Smooth muscle cell of the brain vasculature (primary cell): ENCODE measurements around the gene SMYD3.

Source experiments
- DNase-seq: peaks from one replicate; pipeline ENCODE4 v3.0.0-alpha.2; 2012; ENCODE audit warnings: low read depth, low spot score

SMYD3 gene

GRCh38 chr1:246470585-246470984, 36.5 kb downstream of the SMYD3 start:
- DNase-seq: no peak

- no peak for DNase-seq
These were observed 44.1 kb downstream of the SMYD3 start for GRCh38 chr1:246462986-246463385.

- DNase-seq: no peak
These were observed 46.7 kb downstream of the SMYD3 start for GRCh38 chr1:246460406-246460805.

GRCh38 chr1:246459221-246459620, 47.9 kb downstream of the SMYD3 start:
- no peak for DNase-seq

- no peak for DNase-seq
These were observed 51.6 kb downstream of the SMYD3 start for GRCh38 chr1:246455476-246455875.

GRCh38 chr1:246454655-246455054, 52.4 kb downstream of the SMYD3 start:
- no peak for DNase-seq

- no peak for DNase-seq
These were observed 56.3 kb downstream of the SMYD3 start for GRCh38 chr1:246450611-246451251.

- no peak for DNase-seq
These were observed 58.7 kb downstream of the SMYD3 start for GRCh38 chr1:246448373-246448772.

GRCh38 chr1:246447501-246447900, 59.6 kb downstream of the SMYD3 start:
- no peak for DNase-seq

- DNase-seq: no peak
These were observed 61.6 kb downstream of the SMYD3 start for GRCh38 chr1:246445503-246445902.

- DNase-seq: no peak
These were observed 62.5 kb downstream of the SMYD3 start for GRCh38 chr1:246444617-246445016.

- no peak for DNase-seq
These were observed 69.1 kb downstream of the SMYD3 start for GRCh38 chr1:246437961-246438360.

GRCh38 chr1:246435421-246436041, 71.5 kb downstream of the SMYD3 start:
- DNase-seq: no peak

- DNase-seq: no peak
These were observed 72.7 kb downstream of the SMYD3 start for GRCh38 chr1:246434335-246434734.

- no peak for DNase-seq
These were observed 78.4 kb downstream of the SMYD3 start for GRCh38 chr1:246428542-246429308.

- no peak for DNase-seq
These were observed 79.5 kb downstream of the SMYD3 start for GRCh38 chr1:246427611-246428010.

GRCh38 chr1:246425895-246426294, 81.2 kb downstream of the SMYD3 start:
- no peak for DNase-seq

- DNase-seq: no peak
These were observed 81.8 kb downstream of the SMYD3 start for GRCh38 chr1:246425139-246425794.

- DNase-seq: no peak
These were observed 86.8 kb downstream of the SMYD3 start for GRCh38 chr1:246420300-246420699.

GRCh38 chr1:246418565-246419312, 88.3 kb downstream of the SMYD3 start:
- no peak for DNase-seq

GRCh38 chr1:246417813-246418564, 89.1 kb downstream of the SMYD3 start:
- no peak for DNase-seq
